Glutamatergic neuron (in vitro differentiated cells): Measurements from ENCODE around the gene RALGPS1. TPM values are rescaled to one million over a fixed set of nuclear protein-coding genes. Genes with fewer than 3 reads are reported as not detected.

ENCODE experiments used
- DNase-seq: peaks from one replicate; pipeline ENCODE4 v3.0.0; 2022
- H3K27ac Mint-ChIP-seq: one replicate; pipeline ENCODE4 v1.8.0; 2020; ENCODE audit warnings: mild to moderate bottlenecking, mixed read lengths, inconsistent platforms; ENCODE audit not compliant: unreplicated experiment
- H3K27me3 Mint-ChIP-seq: one replicate; pipeline ENCODE4 v1.8.0; 2020; ENCODE audit warnings: mild to moderate bottlenecking, moderate library complexity, mixed read lengths, inconsistent platforms; ENCODE audit not compliant: unreplicated experiment
- H3K36me3 Mint-ChIP-seq: one replicate; pipeline ENCODE4 v1.8.0; 2020; ENCODE audit warnings: mild to moderate bottlenecking, mixed read lengths, inconsistent platforms; ENCODE audit not compliant: unreplicated experiment
- H3K4me1 Mint-ChIP-seq: one replicate; pipeline ENCODE4 v1.8.0; 2020; ENCODE audit warnings: mild to moderate bottlenecking, low read depth, mixed read lengths, inconsistent platforms; ENCODE audit not compliant: unreplicated experiment
- H3K4me3 Mint-ChIP-seq: one replicate; pipeline ENCODE4 v1.8.0; 2020; ENCODE audit warnings: mild to moderate bottlenecking, mixed read lengths, inconsistent platforms; ENCODE audit not compliant: unreplicated experiment
- H3K9me3 Mint-ChIP-seq: one replicate; pipeline ENCODE4 v1.8.0; 2020; ENCODE audit warnings: mild to moderate bottlenecking, moderate library complexity, mixed read lengths, inconsistent platforms; ENCODE audit not compliant: unreplicated experiment
- CTCF ChIP-seq: fragments of 200-600 bp; sonication (generic); IDR thresholded peaks from one replicate; pipeline ENCODE4 v1.5.0; 2021; ENCODE audit not compliant: partially characterized antibody, unreplicated experiment
- total RNA-seq: library from RNA; stranded (reverse); fragmentation: NEBNext Ultra II Directional; extraction: Animal tissue kit (Norgen Biotek cat#: 25700); gene quantifications from one replicate; pipeline ENCODE4 v1.2.1, GENCODE V29; 2021; ENCODE audit not compliant: unreplicated experiment

The RALGPS1 gene
- total RNA-seq, 1 donor from 2014 or later: 23.8 TPM

DNA sequence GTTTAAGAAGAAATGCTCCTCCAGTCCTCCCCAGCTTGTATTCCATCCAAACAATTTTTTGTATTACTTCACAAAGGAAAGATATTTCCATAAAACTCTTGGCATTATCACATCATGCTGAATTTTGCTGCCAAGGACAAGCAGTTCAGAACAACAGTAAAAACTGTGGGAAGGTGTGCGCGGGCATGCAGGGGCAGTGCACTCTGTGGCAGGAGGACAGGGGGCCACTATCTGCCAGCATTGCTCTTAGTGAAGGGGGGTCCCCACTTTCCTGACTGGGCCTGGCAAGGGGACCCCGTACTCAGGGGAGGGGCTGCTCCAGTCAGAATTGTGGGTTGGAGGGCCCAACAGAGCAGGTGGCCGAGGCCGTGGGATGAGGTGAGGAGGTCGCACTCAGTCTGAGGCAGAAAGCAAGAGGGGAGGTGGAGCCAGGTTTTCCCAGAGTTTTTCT lies 175.1 kb downstream of the RALGPS1 start:
- H3K27me3 Mint-ChIP-seq: peaks cover 2% of the 10 kb centered on the region
- TF ChIP-seq CTCF: no peak
- no peaks in the 10 kb centered on the region for H3K4me1 Mint-ChIP-seq
- no peak overlapping the region for H3K27ac Mint-ChIP-seq
- H3K4me3 Mint-ChIP-seq: no peak overlapping the region
- H3K36me3 Mint-ChIP-seq: peaks cover 17% of the 10 kb centered on the region
- DNase-seq: no peak
- peaks cover 13% of the 10 kb centered on the region for H3K9me3 Mint-ChIP-seq

DNA sequence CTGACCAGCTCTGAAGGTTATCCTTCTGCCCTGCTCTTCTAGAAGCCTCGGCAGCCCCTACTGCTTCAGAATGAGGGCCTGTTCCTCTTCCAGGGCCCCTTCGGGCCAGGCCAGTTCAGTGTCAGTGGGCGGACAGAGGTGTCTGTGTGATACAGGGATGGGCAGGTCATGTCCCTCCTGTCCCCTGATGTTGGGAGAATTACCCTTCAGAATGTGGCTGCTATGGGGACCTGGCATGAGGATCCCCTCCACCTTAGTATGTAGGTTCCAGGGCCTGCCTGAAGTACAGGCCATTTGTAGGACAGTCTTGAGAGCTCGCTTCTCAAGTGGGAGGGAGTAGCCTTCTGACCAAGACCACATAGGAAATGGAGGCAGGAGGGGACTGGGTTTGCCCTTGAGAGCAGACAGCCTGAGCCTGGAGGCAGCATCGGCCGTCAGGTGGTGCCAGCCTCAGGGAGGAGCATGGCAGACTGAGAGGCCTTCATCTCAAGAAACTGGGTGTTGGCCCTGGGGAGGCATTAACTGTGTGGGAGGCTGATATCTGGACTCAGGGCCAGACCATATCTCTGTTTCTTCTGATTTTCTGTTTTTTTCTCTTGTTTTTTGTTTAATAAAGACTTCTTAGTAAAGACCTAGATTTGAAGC lies 175.9 kb downstream of the RALGPS1 start:
- peaks cover 17% of the 10 kb centered on the region for H3K36me3 Mint-ChIP-seq
- no peak overlapping the region for H3K27ac Mint-ChIP-seq
- no peak overlapping the region for H3K4me3 Mint-ChIP-seq
- DNase-seq: no peak
- peaks cover 2% of the 10 kb centered on the region for H3K27me3 Mint-ChIP-seq
- H3K4me1 Mint-ChIP-seq: no peaks in the 10 kb centered on the region
- H3K9me3 Mint-ChIP-seq: peaks cover 11% of the 10 kb centered on the region
- no peak for TF ChIP-seq CTCF

DNA sequence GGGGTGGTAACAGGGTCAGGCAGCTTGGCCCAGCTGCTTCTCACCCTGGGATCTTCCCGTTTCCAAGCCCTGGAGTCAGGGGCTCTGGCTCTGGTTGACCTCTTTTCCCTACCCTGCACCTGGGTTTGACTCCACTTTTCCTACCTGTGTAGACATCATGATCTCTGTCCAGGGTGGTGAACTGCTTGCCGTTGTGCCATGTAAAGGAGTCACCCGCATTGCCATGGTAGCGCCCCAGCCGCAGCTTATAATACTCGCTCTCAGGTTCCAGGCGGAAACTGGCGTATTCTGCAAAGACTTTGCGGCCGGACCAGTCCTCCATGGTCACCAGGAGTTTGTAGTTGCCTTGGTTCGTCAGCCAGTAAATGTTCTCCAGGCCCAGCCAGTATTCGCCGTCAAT lies 176.9 kb downstream of the RALGPS1 start:
- Mint-ChIP-seq H3K27me3 (peaks cover 2% of the 10 kb centered on the region), H3K27ac (no peak overlapping the region), H3K4me1 (no peaks in the 10 kb centered on the region), H3K36me3 (peaks cover 17% of the 10 kb centered on the region), H3K4me3 (no peak overlapping the region), H3K9me3 (peaks cover 11% of the 10 kb centered on the region)
- no peak for DNase-seq
- TF ChIP-seq CTCF: no peak

GRCh38 chr9:127092041-127092608 lies 177.5 kb downstream of the RALGPS1 start:
- Mint-ChIP-seq H3K27me3 (peaks cover 2% of the 10 kb centered on the region), H3K9me3 (peaks cover 11% of the 10 kb centered on the region), H3K27ac (no peak overlapping the region), H3K4me1 (no peaks in the 10 kb centered on the region), H3K36me3 (peaks cover 17% of the 10 kb centered on the region), H3K4me3 (no peak overlapping the region)
- no peak for TF ChIP-seq CTCF
- no peak for DNase-seq

DNA sequence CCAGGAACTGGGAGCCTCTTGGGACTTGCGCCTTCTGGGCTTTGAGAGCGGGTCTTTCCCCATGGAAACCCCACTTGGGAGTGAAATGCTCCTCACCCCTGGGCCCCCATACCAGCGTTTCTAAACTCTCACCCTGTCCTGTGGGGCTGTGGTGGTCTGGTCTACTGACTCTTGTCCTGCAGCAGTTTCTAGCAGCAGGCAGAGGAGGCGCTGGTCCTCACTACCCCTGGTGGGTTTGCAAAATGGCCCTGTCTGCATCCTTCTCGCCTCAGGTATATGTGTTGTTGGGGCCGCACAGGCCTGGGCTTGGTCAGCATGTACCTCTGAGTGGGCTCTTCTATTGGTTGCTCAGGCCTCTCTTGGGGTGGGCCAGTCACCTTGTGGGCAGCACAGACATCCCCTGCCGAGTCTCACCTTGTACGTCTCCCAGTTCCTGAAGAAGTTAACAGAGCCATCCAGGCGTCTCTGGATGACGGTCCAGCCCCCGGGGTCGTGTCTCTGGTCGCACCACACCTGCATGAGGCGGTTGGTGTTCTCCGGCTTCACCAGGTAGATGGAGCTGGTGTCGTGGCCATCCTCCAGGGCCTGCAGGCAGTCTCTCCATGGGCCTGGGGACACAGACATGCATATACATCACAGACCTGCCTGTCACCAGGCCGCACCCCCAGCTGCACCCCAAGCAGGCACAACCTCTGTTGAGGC lies 178.9 kb downstream of the RALGPS1 start:
- no peak for DNase-seq
- H3K27me3 Mint-ChIP-seq: peaks cover 2% of the 10 kb centered on the region
- no peaks in the 10 kb centered on the region for H3K4me1 Mint-ChIP-seq
- H3K9me3 Mint-ChIP-seq: peaks cover 5% of the 10 kb centered on the region
- H3K27ac Mint-ChIP-seq: no peak overlapping the region
- no peak overlapping the region for H3K4me3 Mint-ChIP-seq
- H3K36me3 Mint-ChIP-seq: peaks cover 7% of the 10 kb centered on the region
- no peak for TF ChIP-seq CTCF
